Ishikawa (cell line): Measurements from ENCODE around the gene KCTD3.

Experiments
- CREB1 ChIP-seq: IDR thresholded peaks from 2 replicates; pipeline ENCODE4 v1.6.1; 2012; ENCODE audit warnings: low read depth
- FOXM1 ChIP-seq: IDR thresholded peaks from 2 replicates; pipeline ENCODE4 v1.6.1; 2012; ENCODE audit warnings: low read depth, borderline replicate concordance
- RAD21 ChIP-seq: IDR thresholded peaks from 2 replicates; pipeline ENCODE4 v1.6.1; 2012; ENCODE audit warnings: low read depth
- REST ChIP-seq: IDR thresholded peaks from 2 replicates; pipeline ENCODE4 v1.6.1; 2012; ENCODE audit warnings: low read depth, mild to moderate bottlenecking
- YY1 ChIP-seq: IDR thresholded peaks from 2 replicates; pipeline ENCODE4 v1.6.1; 2012; ENCODE audit warnings: low read depth
- ZBTB7A ChIP-seq: IDR thresholded peaks from 2 replicates; pipeline ENCODE4 v1.6.1; 2012; ENCODE audit warnings: low read depth
- TF ChIP-seq, protein P1 (sequence below): IDR thresholded peaks from 2 replicates; pipeline ENCODE4 v1.6.1; 2012

DNA sequence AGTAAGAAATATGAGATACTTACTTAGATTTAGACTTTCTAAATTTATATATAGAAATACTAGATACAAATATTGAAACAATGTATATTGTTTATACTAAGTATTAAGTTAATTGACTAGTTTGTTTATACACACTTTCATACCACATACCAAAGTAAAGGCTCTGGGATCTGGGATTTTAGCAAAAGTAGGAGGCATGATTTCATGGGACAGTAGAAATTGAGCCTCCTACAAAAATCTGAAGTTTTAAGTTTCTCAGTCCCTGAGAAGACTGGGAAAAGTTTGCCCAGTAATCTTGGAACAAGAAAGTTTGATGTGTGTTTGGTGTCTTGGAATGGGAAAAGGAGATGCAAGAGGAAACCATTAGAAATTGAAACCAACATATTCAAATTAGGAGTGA, 30.9 kb downstream of the KCTD3 start:
- TF ChIP-seq RAD21, result no peak
- TF ChIP-seq FOXM1, result no peak
- no peak for TF ChIP-seq ZBTB7A
- no peak for TF ChIP-seq REST
- no peak for TF ChIP-seq CREB1
- no peak for TF ChIP-seq YY1
- TF ChIP-seq, protein P1, sequence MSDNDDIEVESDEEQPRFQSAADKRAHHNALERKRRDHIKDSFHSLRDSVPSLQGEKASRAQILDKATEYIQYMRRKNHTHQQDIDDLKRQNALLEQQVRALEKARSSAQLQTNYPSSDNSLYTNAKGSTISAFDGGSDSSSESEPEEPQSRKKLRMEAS, result no peak
